Measurements from ENCODE around the gene LRRFIP2.
"Not testable (repeated sequence)": the region's sequence is repeated elsewhere in the genome, so short reads cannot be mapped to it uniquely, and the experiment has no call there.

LRRFIP2 gene

DNA sequence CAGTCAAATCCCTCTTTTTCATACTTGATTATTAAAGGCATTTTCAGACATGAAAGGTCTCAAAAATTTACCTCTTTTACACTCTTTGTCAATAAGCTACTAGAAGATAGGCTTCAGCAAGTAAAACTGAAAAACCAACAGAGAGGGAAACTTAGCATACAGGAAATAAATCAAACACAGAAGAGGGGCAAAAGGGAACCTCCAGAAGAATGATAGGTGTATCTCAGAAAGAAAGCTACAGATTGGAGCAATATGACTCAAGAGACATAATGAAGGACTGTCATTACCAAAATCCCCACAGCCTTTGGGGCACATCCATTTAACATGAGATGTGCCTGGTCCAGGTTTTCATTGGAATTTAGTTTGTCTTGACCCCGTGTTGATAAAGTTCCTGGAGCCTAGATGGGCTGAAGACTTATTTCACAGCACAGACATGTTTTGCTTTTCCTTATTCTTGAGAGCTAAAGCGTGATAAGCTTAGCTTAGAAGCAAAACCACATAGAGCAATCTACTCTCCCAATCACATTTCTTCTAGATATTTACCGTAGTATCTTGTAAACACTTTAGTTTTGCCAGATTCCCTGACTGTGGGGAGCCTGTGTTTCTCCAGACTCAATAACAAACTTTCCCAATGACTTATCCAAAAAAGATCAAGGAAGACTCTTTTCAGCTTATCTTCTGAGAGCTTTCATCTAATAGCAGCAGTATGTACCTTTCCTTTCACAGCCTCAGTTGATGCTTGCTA, 11.7 kb downstream of the LRRFIP2 start:
- H3K27me3 ChIP-seq (ENCODE audit: control insufficient read depth, insufficient read depth, low read length): no peaks in the 10 kb centered on the region
- peaks cover 10% of the 10 kb centered on the region for H3K4me1 ChIP-seq (ENCODE audit: control insufficient read depth, insufficient read depth, low read length)
- no peak overlapping the region for H3K4me3 ChIP-seq (ENCODE audit: low read depth, low read length)
- H3K27ac ChIP-seq (ENCODE audit: low read depth, low read length): peak overlapping the region; percentile 69
- H3K36me3 ChIP-seq (ENCODE audit: control insufficient read depth, insufficient read depth, low read length): no peaks in the 10 kb centered on the region
- H3K9me3 ChIP-seq (ENCODE audit: control insufficient read depth, insufficient read depth, low read length): no peaks in the 10 kb centered on the region
- no peak overlapping the region for H3K9ac ChIP-seq (ENCODE audit: low read depth, low read length)

DNA sequence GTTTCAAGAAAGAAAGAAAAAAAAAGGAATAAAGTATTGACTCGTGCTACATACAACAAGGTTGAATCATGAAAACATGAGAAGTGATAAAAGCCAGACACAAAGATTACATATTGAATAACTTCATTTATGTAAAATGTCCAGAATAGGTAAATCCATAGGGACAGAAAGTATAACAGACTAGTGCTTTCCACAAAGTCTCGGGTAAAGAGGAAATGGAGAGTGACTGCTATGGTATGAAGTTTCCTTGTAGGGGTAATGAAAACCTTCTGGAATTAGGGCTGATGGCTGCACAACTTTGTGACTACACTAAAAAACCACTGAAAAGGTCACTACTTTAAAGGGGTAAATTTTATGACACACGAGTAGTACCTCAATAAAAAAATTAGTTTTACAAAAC, 13.0 kb downstream of the LRRFIP2 start:
- Histone ChIP-seq H3K27me3 (ENCODE audit: control insufficient read depth, insufficient read depth, low read length) (no peaks in the 10 kb centered on the region), H3K4me3 (ENCODE audit: low read depth, low read length) (no peak overlapping the region), H3K4me1 (ENCODE audit: control insufficient read depth, insufficient read depth, low read length) (peaks cover 10% of the 10 kb centered on the region), H3K27ac (ENCODE audit: low read depth, low read length) (no peak overlapping the region), H3K9ac (ENCODE audit: low read depth, low read length) (no peak overlapping the region), H3K9me3 (ENCODE audit: control insufficient read depth, insufficient read depth, low read length) (no peaks in the 10 kb centered on the region), H3K36me3 (ENCODE audit: control insufficient read depth, insufficient read depth, low read length) (no peaks in the 10 kb centered on the region)

DNA sequence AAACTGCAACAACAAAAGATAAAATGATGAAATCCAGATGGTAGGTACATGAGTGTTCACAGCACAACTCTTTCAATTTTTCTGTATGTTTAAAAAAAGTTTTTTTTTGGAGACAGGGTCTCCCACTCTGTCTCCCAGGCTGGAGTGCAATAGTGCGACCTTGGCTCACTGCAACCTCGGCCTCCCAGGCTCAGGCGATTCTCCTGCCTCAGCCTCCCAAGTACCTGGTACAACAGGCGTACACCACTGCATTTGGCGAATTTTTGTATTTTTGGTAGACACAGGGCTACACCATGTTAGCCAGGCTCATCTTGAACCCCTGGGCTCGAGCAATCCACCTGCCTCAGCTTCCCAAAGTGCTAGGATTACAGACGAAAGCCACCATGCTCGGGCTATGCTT, 18.6 kb downstream of the LRRFIP2 start:
- Histone ChIP-seq H3K27me3 (ENCODE audit: control insufficient read depth, insufficient read depth, low read length) (no peaks in the 10 kb centered on the region), H3K4me3 (ENCODE audit: low read depth, low read length) (no peak overlapping the region), H3K4me1 (ENCODE audit: control insufficient read depth, insufficient read depth, low read length) (no peaks in the 10 kb centered on the region), H3K9ac (ENCODE audit: low read depth, low read length) (no peak overlapping the region), H3K27ac (ENCODE audit: low read depth, low read length) (no peak overlapping the region), H3K36me3 (ENCODE audit: control insufficient read depth, insufficient read depth, low read length) (0 out of 2 replicates have a peak, but pooled peaks cover 7% of the 10 kb centered on the region), H3K9me3 (ENCODE audit: control insufficient read depth, insufficient read depth, low read length) (no peaks in the 10 kb centered on the region)

DNA sequence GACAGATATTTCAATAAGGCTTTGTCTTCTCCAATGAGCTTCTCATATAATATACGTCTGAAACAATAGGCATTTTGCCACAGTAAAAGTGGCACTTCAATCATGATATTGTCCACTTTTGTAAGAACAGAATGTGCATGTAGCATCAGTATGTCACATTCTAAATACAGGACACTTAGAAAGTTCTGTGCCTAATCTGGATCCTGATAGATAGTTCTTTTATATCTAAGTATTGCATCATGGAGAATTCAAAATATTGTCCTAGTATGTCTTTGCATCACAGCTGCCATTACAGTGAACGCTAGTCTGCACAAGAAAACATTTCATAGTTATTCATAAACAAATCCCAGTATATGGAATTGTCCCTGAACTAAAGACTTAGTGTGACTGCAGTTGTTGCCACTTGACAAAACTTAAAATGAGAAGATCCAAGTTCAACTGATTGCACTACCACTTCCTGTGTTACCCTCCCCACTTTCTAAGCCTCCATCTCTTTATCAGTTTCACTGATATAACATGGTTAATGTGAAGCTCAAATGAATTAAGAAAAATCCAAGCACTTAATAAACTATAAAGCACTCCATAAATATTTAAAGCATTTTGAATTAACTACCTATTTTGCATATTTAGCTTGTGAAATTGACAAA, 19.6 kb downstream of the LRRFIP2 start:
- Histone ChIP-seq H3K4me3 (ENCODE audit: low read depth, low read length) (no peak overlapping the region), H3K4me1 (ENCODE audit: control insufficient read depth, insufficient read depth, low read length) (no peaks in the 10 kb centered on the region), H3K9ac (ENCODE audit: low read depth, low read length) (no peak overlapping the region), H3K9me3 (ENCODE audit: control insufficient read depth, insufficient read depth, low read length) (no peaks in the 10 kb centered on the region), H3K27ac (ENCODE audit: low read depth, low read length) (no peak overlapping the region), H3K27me3 (ENCODE audit: control insufficient read depth, insufficient read depth, low read length) (no peaks in the 10 kb centered on the region), H3K36me3 (ENCODE audit: control insufficient read depth, insufficient read depth, low read length) (0 out of 2 replicates have a peak, but pooled peaks cover 7% of the 10 kb centered on the region)

DNA sequence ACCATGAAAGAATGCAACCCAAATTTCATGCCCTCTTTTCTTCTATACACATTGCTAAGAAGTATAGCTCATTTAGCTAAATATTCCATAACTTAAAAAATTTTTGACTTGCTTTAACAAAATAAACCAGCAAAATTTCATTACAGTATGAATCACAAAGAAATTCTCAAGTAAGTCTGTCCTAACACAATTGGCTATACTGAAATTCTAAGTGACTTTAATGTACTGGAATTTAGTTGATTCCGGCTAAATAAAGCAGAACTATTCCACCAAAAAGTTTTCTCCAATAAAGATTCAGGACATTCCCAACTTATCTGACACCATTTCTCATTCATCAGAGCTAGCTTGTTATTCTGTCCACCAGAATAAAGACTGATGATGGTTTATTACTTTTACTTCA, 23.8 kb downstream of the LRRFIP2 start:
- peaks cover 19% of the 10 kb centered on the region for H3K36me3 ChIP-seq (ENCODE audit: control insufficient read depth, insufficient read depth, low read length)
- no peak overlapping the region for H3K9ac ChIP-seq (ENCODE audit: low read depth, low read length)
- H3K27ac ChIP-seq (ENCODE audit: low read depth, low read length): no peak overlapping the region
- H3K9me3 ChIP-seq (ENCODE audit: control insufficient read depth, insufficient read depth, low read length): no peaks in the 10 kb centered on the region
- H3K4me1 ChIP-seq (ENCODE audit: control insufficient read depth, insufficient read depth, low read length): no peaks in the 10 kb centered on the region
- no peaks in the 10 kb centered on the region for H3K27me3 ChIP-seq (ENCODE audit: control insufficient read depth, insufficient read depth, low read length)
- H3K4me3 ChIP-seq (ENCODE audit: low read depth, low read length): no peak overlapping the region

DNA sequence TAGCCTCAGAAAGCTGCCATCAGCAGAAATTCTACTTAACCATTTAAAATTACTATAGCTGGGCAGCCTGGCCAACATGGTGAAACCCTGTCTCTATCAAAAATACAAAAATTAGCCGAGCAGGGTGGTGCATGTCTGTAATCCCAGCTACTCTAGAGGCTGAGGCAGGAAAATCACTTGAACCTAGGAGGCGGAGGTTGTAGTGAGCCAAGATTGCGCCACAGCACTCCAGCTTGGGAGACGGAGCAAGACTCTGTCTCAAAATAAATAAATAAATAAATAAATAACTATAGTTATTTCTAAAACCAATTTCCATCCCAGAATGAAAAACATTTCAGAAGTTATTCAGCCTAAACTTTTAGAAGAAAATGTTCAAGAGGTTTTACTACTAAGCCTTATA, 25.1 kb downstream of the LRRFIP2 start:
- no peaks in the 10 kb centered on the region for H3K4me1 ChIP-seq (ENCODE audit: control insufficient read depth, insufficient read depth, low read length)
- no peak overlapping the region for H3K9ac ChIP-seq (ENCODE audit: low read depth, low read length)
- H3K4me3 ChIP-seq (ENCODE audit: low read depth, low read length): no peak overlapping the region
- no peak overlapping the region for H3K27ac ChIP-seq (ENCODE audit: low read depth, low read length)
- H3K27me3 ChIP-seq (ENCODE audit: control insufficient read depth, insufficient read depth, low read length): no peaks in the 10 kb centered on the region
- H3K9me3 ChIP-seq (ENCODE audit: control insufficient read depth, insufficient read depth, low read length): no peaks in the 10 kb centered on the region
- H3K36me3 ChIP-seq (ENCODE audit: control insufficient read depth, insufficient read depth, low read length): peaks cover 16% of the 10 kb centered on the region

DNA sequence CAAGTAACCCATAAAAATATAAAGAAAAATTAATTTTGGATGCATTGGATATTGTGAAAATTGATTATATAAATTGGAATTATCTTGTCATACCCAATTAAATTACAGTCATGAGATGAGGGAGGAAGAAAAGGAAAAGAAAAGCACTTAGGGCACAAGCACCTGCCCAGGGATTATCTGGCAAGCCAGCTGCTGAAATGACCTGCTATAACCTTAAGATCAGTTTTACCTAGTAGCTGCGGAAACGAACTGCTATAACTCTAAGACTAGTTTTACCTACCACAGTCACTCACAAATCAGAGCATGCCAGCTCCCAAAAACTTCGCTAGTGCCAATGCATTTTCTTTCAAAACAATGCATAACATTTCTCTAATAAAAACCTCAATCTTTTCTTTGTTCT, 26.2 kb downstream of the LRRFIP2 start:
- Histone ChIP-seq H3K27me3 (ENCODE audit: control insufficient read depth, insufficient read depth, low read length) (no peaks in the 10 kb centered on the region), H3K9ac (ENCODE audit: low read depth, low read length) (no peak overlapping the region), H3K4me3 (ENCODE audit: low read depth, low read length) (no peak overlapping the region), H3K36me3 (ENCODE audit: control insufficient read depth, insufficient read depth, low read length) (peaks cover 16% of the 10 kb centered on the region), H3K27ac (ENCODE audit: low read depth, low read length) (no peak overlapping the region), H3K9me3 (ENCODE audit: control insufficient read depth, insufficient read depth, low read length) (no peaks in the 10 kb centered on the region), H3K4me1 (ENCODE audit: control insufficient read depth, insufficient read depth, low read length) (no peaks in the 10 kb centered on the region)

DNA sequence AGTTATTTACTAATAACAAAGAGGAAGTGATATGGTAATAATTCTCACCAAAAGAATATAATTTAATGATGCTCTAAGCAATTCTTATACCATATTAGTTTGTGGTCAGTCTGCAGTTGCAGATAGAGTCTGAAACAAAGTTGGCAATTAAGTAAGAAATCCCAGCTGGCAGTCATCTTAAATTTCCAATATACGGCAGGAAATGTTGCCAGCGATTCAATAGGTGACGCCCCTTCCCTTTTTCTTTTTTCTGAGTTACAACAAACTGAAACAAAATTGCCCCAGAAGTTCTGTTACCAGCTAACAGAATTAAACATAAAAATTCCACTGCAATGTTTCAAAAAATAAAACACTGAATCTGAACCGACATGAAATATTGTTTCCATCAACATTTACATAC, 26.7 kb downstream of the LRRFIP2 start:
- H3K4me1 ChIP-seq (ENCODE audit: control insufficient read depth, insufficient read depth, low read length): no peaks in the 10 kb centered on the region
- H3K9ac ChIP-seq (ENCODE audit: low read depth, low read length): no peak overlapping the region
- H3K9me3 ChIP-seq (ENCODE audit: control insufficient read depth, insufficient read depth, low read length): no peaks in the 10 kb centered on the region
- H3K27me3 ChIP-seq (ENCODE audit: control insufficient read depth, insufficient read depth, low read length): no peaks in the 10 kb centered on the region
- H3K36me3 ChIP-seq (ENCODE audit: control insufficient read depth, insufficient read depth, low read length): peaks cover 18% of the 10 kb centered on the region
- H3K4me3 ChIP-seq (ENCODE audit: low read depth, low read length): no peak overlapping the region
- H3K27ac ChIP-seq (ENCODE audit: low read depth, low read length): no peak overlapping the region

DNA sequence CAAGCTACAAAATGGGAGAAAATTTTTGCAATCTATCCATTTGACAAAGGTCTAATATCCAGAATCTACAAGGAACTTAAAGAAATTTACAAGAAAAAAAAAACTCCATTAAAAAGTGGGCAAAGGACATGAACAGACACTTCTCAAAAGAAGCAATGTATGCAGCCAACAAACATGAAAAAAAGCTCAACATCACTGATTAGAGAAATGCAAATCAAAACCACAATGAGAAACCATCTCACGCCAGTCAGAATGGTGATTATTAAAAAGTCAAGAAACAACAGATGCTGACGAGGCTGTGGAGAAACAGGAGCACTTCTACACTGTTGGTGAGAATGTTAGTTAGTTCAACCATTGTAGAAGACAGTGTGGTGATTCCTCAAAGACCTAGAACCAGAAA, 27.5 kb downstream of the LRRFIP2 start:
- peaks cover 18% of the 10 kb centered on the region for H3K36me3 ChIP-seq (ENCODE audit: control insufficient read depth, insufficient read depth, low read length)
- not testable (repeated sequence) for H3K27me3 ChIP-seq (ENCODE audit: control insufficient read depth, insufficient read depth, low read length)

DNA sequence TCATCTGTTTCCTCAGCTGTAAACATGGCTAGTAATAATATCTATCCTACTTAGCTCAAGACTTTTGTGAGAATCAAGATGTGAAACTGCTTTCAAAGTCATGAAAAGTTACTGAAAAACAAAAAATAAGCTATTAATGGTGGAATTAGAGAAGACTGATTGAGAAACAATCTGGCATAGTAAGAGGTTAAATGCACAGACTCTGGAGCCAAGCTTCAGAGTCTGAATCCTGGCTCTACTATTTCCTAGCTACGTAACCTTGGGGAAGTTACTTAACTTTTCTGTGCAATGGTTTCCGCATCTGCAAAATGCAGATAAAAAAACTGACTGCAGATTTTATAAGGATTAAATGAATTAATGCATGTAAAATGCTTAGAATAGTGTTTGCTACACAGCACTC, 28.8 kb downstream of the LRRFIP2 start:
- Histone ChIP-seq H3K27me3 (ENCODE audit: control insufficient read depth, insufficient read depth, low read length) (no peaks in the 10 kb centered on the region), H3K9ac (ENCODE audit: low read depth, low read length) (no peak overlapping the region), H3K9me3 (ENCODE audit: control insufficient read depth, insufficient read depth, low read length) (no peaks in the 10 kb centered on the region), H3K27ac (ENCODE audit: low read depth, low read length) (no peak overlapping the region), H3K4me1 (ENCODE audit: control insufficient read depth, insufficient read depth, low read length) (peaks cover 7% of the 10 kb centered on the region), H3K4me3 (ENCODE audit: low read depth, low read length) (no peak overlapping the region), H3K36me3 (ENCODE audit: control insufficient read depth, insufficient read depth, low read length) (peaks cover 18% of the 10 kb centered on the region)

More for the DNA sequence above, 27.5 kb downstream of the LRRFIP2 start:
- not testable (repeated sequence) for H3K9ac ChIP-seq (ENCODE audit: low read depth, low read length); H3K27ac ChIP-seq (ENCODE audit: low read depth, low read length); H3K4me1 ChIP-seq (ENCODE audit: control insufficient read depth, insufficient read depth, low read length); H3K4me3 ChIP-seq (ENCODE audit: low read depth, low read length); H3K9me3 ChIP-seq (ENCODE audit: control insufficient read depth, insufficient read depth, low read length)

DNA sequence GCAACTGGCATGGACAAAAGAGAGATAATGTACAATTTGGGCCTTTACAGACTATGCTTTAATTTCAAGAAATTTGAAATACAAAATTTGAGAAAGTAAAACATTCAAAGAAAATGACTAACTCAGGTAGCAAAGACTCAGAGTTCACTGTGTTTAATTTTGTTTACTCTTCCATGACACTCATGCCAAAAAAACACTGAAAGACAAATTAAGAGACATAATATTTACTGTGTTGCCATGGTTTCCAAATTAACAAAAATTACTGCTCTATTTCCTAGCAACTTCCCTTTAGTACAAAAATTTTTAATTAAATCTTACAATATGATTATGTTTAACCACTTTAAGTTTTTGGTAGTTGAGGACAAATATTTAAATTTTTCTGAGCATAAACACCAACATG, 29.6 kb downstream of the LRRFIP2 start:
- Histone ChIP-seq H3K36me3 (ENCODE audit: control insufficient read depth, insufficient read depth, low read length) (peaks cover 18% of the 10 kb centered on the region), H3K27ac (ENCODE audit: low read depth, low read length) (no peak overlapping the region), H3K27me3 (ENCODE audit: control insufficient read depth, insufficient read depth, low read length) (no peaks in the 10 kb centered on the region)

More for the DNA sequence above, 29.6 kb downstream of the LRRFIP2 start:
- H3K4me3 ChIP-seq (ENCODE audit: low read depth, low read length): no peak overlapping the region
- no peak overlapping the region for H3K9ac ChIP-seq (ENCODE audit: low read depth, low read length)
- no peaks in the 10 kb centered on the region for H3K9me3 ChIP-seq (ENCODE audit: control insufficient read depth, insufficient read depth, low read length)
- H3K4me1 ChIP-seq (ENCODE audit: control insufficient read depth, insufficient read depth, low read length): peaks cover 7% of the 10 kb centered on the region

Data from HUES48 (cell line).